ENCODE measurements around the gene RNF213.

- TF ChIP-seq CTCF (conservative IDR thresholded peaks at IDR 0.05; ENCODE audit: low read length): no peak
- no peak for TF ChIP-seq EZH2phosphoT487 (IDR thresholded peaks at IDR 0.05; ENCODE audit: borderline replicate concordance)
Observed at GRCh38 chr17:80424878-80425765, 164.5 kb downstream of the RNF213 start.
